ENCODE data around the gene PPP2R3B. TPM values are rescaled to one million over a fixed set of nuclear protein-coding genes. Genes with fewer than 3 reads are reported as not detected.
A peak's percentile ranks its signal among the peaks of the same experiment; 100 is the strongest.
"Not testable (repeated sequence)": the region's sequence is repeated elsewhere in the genome, so short reads cannot be mapped to it uniquely, and the experiment has no call there.

PPP2R3B gene
- total RNA-seq, 2 donors from 2014 or later, result 19.3 to 22.6 TPM

GRCh38 chrX:334331-334891 is 52.3 kb downstream of the PPP2R3B start:
- ATAC-seq (replicated peaks), result no peak
- no peak overlapping the region for H3K4me3 Mint-ChIP-seq
- H3K9me3 Mint-ChIP-seq, result no peaks in the 10 kb centered on the region
- peaks cover 7% of the 10 kb centered on the region for H3K36me3 Mint-ChIP-seq (ENCODE audit: low read depth)
- no peak overlapping the region for H3K27ac Mint-ChIP-seq
- peaks cover 6% of the 10 kb centered on the region for H3K4me1 Mint-ChIP-seq
- no peaks in the 10 kb centered on the region for H3K27me3 Mint-ChIP-seq

- Mint-ChIP-seq H3K4me3 (no peak overlapping the region), H3K27ac (no peak overlapping the region), H3K9me3 (no peaks in the 10 kb centered on the region), H3K4me1 (peaks cover 6% of the 10 kb centered on the region), H3K27me3 (no peaks in the 10 kb centered on the region), H3K36me3 (ENCODE audit: low read depth) (peaks cover 7% of the 10 kb centered on the region)
- no peak for ATAC-seq (replicated peaks)
These were observed 52.9 kb downstream of the PPP2R3B start for GRCh38 chrX:333611-334311.

GRCh38 chrX:332916-333610 is 53.6 kb downstream of the PPP2R3B start:
- Mint-ChIP-seq H3K36me3 (ENCODE audit: low read depth) (peaks cover 7% of the 10 kb centered on the region), H3K27me3 (no peaks in the 10 kb centered on the region), H3K27ac (no peak overlapping the region), H3K4me3 (no peak overlapping the region), H3K9me3 (no peaks in the 10 kb centered on the region), H3K4me1 (peaks cover 6% of the 10 kb centered on the region)
- ATAC-seq (replicated peaks), result no peak

- Mint-ChIP-seq H3K4me3 (no peak overlapping the region), H3K9me3 (no peaks in the 10 kb centered on the region), H3K36me3 (ENCODE audit: low read depth) (peaks cover 7% of the 10 kb centered on the region), H3K27me3 (no peaks in the 10 kb centered on the region), H3K4me1 (peaks cover 6% of the 10 kb centered on the region), H3K27ac (no peak overlapping the region)
- no peak for ATAC-seq (replicated peaks)
These were observed 54.2 kb downstream of the PPP2R3B start for GRCh38 chrX:332496-332860.

- Mint-ChIP-seq H3K4me3 (no peak overlapping the region), H3K27ac (no peak overlapping the region), H3K27me3 (no peaks in the 10 kb centered on the region), H3K9me3 (no peaks in the 10 kb centered on the region), H3K4me1 (peaks cover 6% of the 10 kb centered on the region), H3K36me3 (ENCODE audit: low read depth) (peaks cover 7% of the 10 kb centered on the region)
- no peak for ATAC-seq (replicated peaks)
These were observed 54.7 kb downstream of the PPP2R3B start for GRCh38 chrX:331825-332495.

GRCh38 chrX:331151-331824 is 55.4 kb downstream of the PPP2R3B start:
- Mint-ChIP-seq H3K9me3 (no peaks in the 10 kb centered on the region), H3K4me3 (no peak overlapping the region), H3K36me3 (ENCODE audit: low read depth) (peaks cover 3% of the 10 kb centered on the region)

GRCh38 chrX:330726-331150 is 56.0 kb downstream of the PPP2R3B start:
- Mint-ChIP-seq H3K4me3 (no peak overlapping the region), H3K36me3 (ENCODE audit: low read depth) (no peaks in the 10 kb centered on the region), H3K27ac (no peak overlapping the region), H3K9me3 (no peaks in the 10 kb centered on the region), H3K4me1 (no peaks in the 10 kb centered on the region), H3K27me3 (no peaks in the 10 kb centered on the region)
- peak; percentile 6 for ATAC-seq (replicated peaks)

More at GRCh38 chrX:331151-331824, 55.4 kb downstream of the PPP2R3B start:
- Mint-ChIP-seq H3K27me3 (no peaks in the 10 kb centered on the region), H3K4me1 (peaks cover 2% of the 10 kb centered on the region), H3K27ac (no peak overlapping the region)
- ATAC-seq (replicated peaks), result peak; percentile 59

- H3K9me3 Mint-ChIP-seq; H3K27me3 Mint-ChIP-seq; H3K36me3 Mint-ChIP-seq (ENCODE audit: low read depth); ATAC-seq (replicated peaks); H3K27ac Mint-ChIP-seq; H3K4me1 Mint-ChIP-seq; H3K4me3 Mint-ChIP-seq: not testable (repeated sequence)
These were observed 56.5 kb downstream of the PPP2R3B start for GRCh38 chrX:330141-330725.

- no peak for ATAC-seq (replicated peaks)
- H3K4me3 Mint-ChIP-seq, result no peak overlapping the region
- no peaks in the 10 kb centered on the region for H3K27me3 Mint-ChIP-seq
- H3K27ac Mint-ChIP-seq, result no peak overlapping the region
- no peaks in the 10 kb centered on the region for H3K36me3 Mint-ChIP-seq (ENCODE audit: low read depth)
- H3K4me1 Mint-ChIP-seq, result no peaks in the 10 kb centered on the region
- no peaks in the 10 kb centered on the region for H3K9me3 Mint-ChIP-seq
These were observed 57.3 kb downstream of the PPP2R3B start for GRCh38 chrX:329291-329910.

- Mint-ChIP-seq H3K36me3 (ENCODE audit: low read depth) (no peaks in the 10 kb centered on the region), H3K4me1 (peaks cover 9% of the 10 kb centered on the region), H3K9me3 (no peaks in the 10 kb centered on the region), H3K27me3 (no peaks in the 10 kb centered on the region), H3K27ac (no peak overlapping the region), H3K4me3 (no peak overlapping the region)
- no peak for ATAC-seq (replicated peaks)
These were observed 59.0 kb downstream of the PPP2R3B start for GRCh38 chrX:327660-328126.

- ATAC-seq (replicated peaks); H3K4me1 Mint-ChIP-seq; H3K9me3 Mint-ChIP-seq; H3K27me3 Mint-ChIP-seq; H3K36me3 Mint-ChIP-seq (ENCODE audit: low read depth); H3K27ac Mint-ChIP-seq; H3K4me3 Mint-ChIP-seq: not testable (repeated sequence)
These were observed 62.0 kb downstream of the PPP2R3B start for GRCh38 chrX:324664-325063.

- no peaks in the 10 kb centered on the region for H3K27me3 Mint-ChIP-seq
- ATAC-seq (replicated peaks), result peak; percentile 3
- H3K36me3 Mint-ChIP-seq (ENCODE audit: low read depth), result no peaks in the 10 kb centered on the region
- H3K4me3 Mint-ChIP-seq, result peak overlapping the region; percentile 69
- peaks cover 9% of the 10 kb centered on the region for H3K4me1 Mint-ChIP-seq
- no peaks in the 10 kb centered on the region for H3K9me3 Mint-ChIP-seq
- H3K27ac Mint-ChIP-seq, result peak overlapping the region; percentile 62
These were observed 62.7 kb downstream of the PPP2R3B start for GRCh38 chrX:323721-324628.
